ENCODE data around the gene FOXN1.

The FOXN1 gene

GRCh38 chr17:28545787-28546415, 39.8 kb downstream of the FOXN1 start:
- no peak for TF ChIP-seq CTCF (IDR thresholded peaks at IDR 0.05)
- no peaks in the 10 kb centered on the region for H3K9me3 Mint-ChIP-seq
- no peak overlapping the region for H3K27ac Mint-ChIP-seq
- no peak overlapping the region for H3K4me3 Mint-ChIP-seq
- H3K36me3 Mint-ChIP-seq (ENCODE audit: low read depth): peaks cover 8% of the 10 kb centered on the region
- no peak for DNase-seq
- H3K4me1 Mint-ChIP-seq: peaks cover 39% of the 10 kb centered on the region
- H3K27me3 Mint-ChIP-seq (ENCODE audit: low read depth, poor library complexity): peaks cover 3% of the 10 kb centered on the region

GRCh38 chr17:28547096-28547622, 41.0 kb downstream of the FOXN1 start:
- Mint-ChIP-seq H3K27ac (no peak overlapping the region), H3K9me3 (no peaks in the 10 kb centered on the region), H3K4me3 (no peak overlapping the region), H3K36me3 (ENCODE audit: low read depth) (peaks cover 8% of the 10 kb centered on the region), H3K4me1 (peaks cover 48% of the 10 kb centered on the region), H3K27me3 (ENCODE audit: low read depth, poor library complexity) (peaks cover 3% of the 10 kb centered on the region)
- no peak for TF ChIP-seq CTCF (IDR thresholded peaks at IDR 0.05)
- DNase-seq: no peak

GRCh38 chr17:28547623-28548416, 41.7 kb downstream of the FOXN1 start:
- Mint-ChIP-seq H3K4me1 (peaks cover 51% of the 10 kb centered on the region), H3K4me3 (peak overlapping the region; percentile 56), H3K27me3 (ENCODE audit: low read depth, poor library complexity) (peaks cover 3% of the 10 kb centered on the region), H3K9me3 (no peaks in the 10 kb centered on the region), H3K36me3 (ENCODE audit: low read depth) (peaks cover 8% of the 10 kb centered on the region), H3K27ac (peak overlapping the region; percentile 64)
- peak; percentile 84 for DNase-seq
- peak; percentile 95 for TF ChIP-seq CTCF (IDR thresholded peaks at IDR 0.05)

DNA sequence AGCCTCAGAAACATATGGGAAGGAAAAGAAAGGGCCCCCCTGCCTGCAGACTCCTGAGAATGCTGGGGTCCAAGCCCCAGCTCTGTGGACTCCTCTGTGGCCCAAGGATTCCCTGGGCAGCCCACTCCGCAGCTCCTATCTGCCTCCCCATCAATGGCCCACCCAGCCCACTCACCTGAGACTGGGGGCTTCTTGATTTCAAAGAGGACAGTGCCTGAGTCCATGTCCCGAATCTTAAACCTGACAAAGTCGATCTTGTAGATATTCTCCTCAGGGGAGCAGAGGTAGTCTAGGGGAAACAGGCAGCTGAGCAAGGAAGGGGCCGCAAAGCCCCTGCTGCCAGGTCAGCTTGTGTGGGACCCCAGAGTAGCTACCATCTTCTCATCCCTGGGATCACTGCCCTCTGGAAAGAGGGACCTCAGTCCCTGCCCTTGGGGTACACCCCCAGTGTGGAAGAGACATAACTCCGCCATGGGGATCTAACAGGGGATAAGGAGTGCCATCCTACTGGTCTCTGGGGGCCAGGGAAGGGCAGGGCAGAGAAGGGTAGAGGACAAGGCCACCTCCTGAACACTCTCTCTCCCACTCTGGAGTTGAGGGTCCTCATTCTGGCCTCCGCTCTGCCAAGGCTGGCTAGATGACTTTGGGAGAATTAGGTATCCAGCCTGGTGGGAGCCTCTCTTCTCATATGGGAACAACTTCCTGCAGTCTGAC, 42.4 kb downstream of the FOXN1 start:
- H3K4me3 Mint-ChIP-seq: peak overlapping the region; percentile 56
- no peak overlapping the region for H3K27ac Mint-ChIP-seq
- no peak for TF ChIP-seq CTCF (IDR thresholded peaks at IDR 0.05)
- DNase-seq: no peak
- peaks cover 10% of the 10 kb centered on the region for H3K36me3 Mint-ChIP-seq (ENCODE audit: low read depth)
- peaks cover 3% of the 10 kb centered on the region for H3K27me3 Mint-ChIP-seq (ENCODE audit: low read depth, poor library complexity)
- H3K4me1 Mint-ChIP-seq: peaks cover 56% of the 10 kb centered on the region
- H3K9me3 Mint-ChIP-seq: no peaks in the 10 kb centered on the region

- Mint-ChIP-seq H3K36me3 (ENCODE audit: low read depth) (peaks cover 19% of the 10 kb centered on the region), H3K4me3 (no peak overlapping the region), H3K27ac (peak overlapping the region; percentile 26), H3K4me1 (peaks cover 56% of the 10 kb centered on the region), H3K27me3 (ENCODE audit: low read depth, poor library complexity) (peaks cover 3% of the 10 kb centered on the region), H3K9me3 (no peaks in the 10 kb centered on the region)
- no peak for DNase-seq
- no peak for TF ChIP-seq CTCF (IDR thresholded peaks at IDR 0.05)
Measured at GRCh38 chr17:28549236-28550132, 43.3 kb downstream of the FOXN1 start.
